Upper lobe of right lung (tissue), 1 donor: ENCODE data around the gene SMIM45. TPM values are rescaled to one million over a fixed set of nuclear protein-coding genes. Genes with fewer than 3 reads are reported as not detected.
A peak's percentile ranks its signal among the peaks of the same experiment; 100 is the strongest.

Experiments used
- ATAC-seq: fragments of 200-7000 bp; cut with Tn5 transposase; one replicate; pipeline ENCODE4 v1.9.1; 2020; ENCODE audit warnings: mild to moderate bottlenecking, moderate library complexity
- DNase-seq: peaks from one replicate; pipeline ENCODE4 v3.0.0-alpha.2; 2020
- H3K27ac ChIP-seq: fragments of 200-600 bp; one replicate; pipeline ENCODE4 v1.8.0; 2022
- H3K27me3 ChIP-seq: fragments of 200-600 bp; one replicate; pipeline ENCODE4 v1.8.0; 2022; ENCODE audit warnings: mild to moderate bottlenecking
- H3K36me3 ChIP-seq: fragments of 200-600 bp; one replicate; pipeline ENCODE4 v1.8.0; 2022
- H3K4me1 ChIP-seq: fragments of 200-600 bp; one replicate; pipeline ENCODE4 v1.8.0; 2022
- H3K4me3 ChIP-seq: fragments of 200-600 bp; one replicate; pipeline ENCODE4 v1.8.0; 2022; ENCODE audit warnings: mild to moderate bottlenecking
- H3K9me3 ChIP-seq: fragments of 200-600 bp; one replicate; pipeline ENCODE4 v1.8.0; 2022
- CTCF ChIP-seq: fragments of 200-600 bp; IDR thresholded peaks from one replicate; pipeline ENCODE4 v1.8.0; 2022; ENCODE audit warnings: antibody characterized with exemption
- intact Hi-C: fragments of 100-400 bp; cut with DNase I; formaldehyde crosslinking; loops from one replicate; pipeline ENCODE4 v1.11.0; 2022
- total RNA-seq: library from RNA; stranded (reverse); fragmentation: NEBNext Ultra II Directional; extraction: Animal tissue kit (Norgen Biotek cat#: 25700); gene quantifications from one replicate; pipeline ENCODE4 v1.2.1, GENCODE V29; 2021
- donor health status: DM: no; HTN: yes; CAD: no; lungs with severe emphysema.

The SMIM45 gene

GRCh38 chr22:42001706-42002105 is 49.8 kb downstream of the SMIM45 start:
- intact Hi-C loops, result no loop called here
- ATAC-seq, result no peak

GRCh38 chr22:42007922-42008321 is 56.0 kb downstream of the SMIM45 start:
- H3K27ac ChIP-seq, result no peak overlapping the region
- ATAC-seq (no peak), DNase-seq (no peak)
- intact Hi-C loops, result no loop called here
- no peaks in the 10 kb centered on the region for H3K4me1 ChIP-seq
- no peaks in the 10 kb centered on the region for H3K36me3 ChIP-seq
- H3K9me3 ChIP-seq, result peaks cover 24% of the 10 kb centered on the region
- H3K27me3 ChIP-seq, result no peaks in the 10 kb centered on the region
- no peak overlapping the region for H3K4me3 ChIP-seq
- no peak for TF ChIP-seq CTCF

More at GRCh38 chr22:42001706-42002105, 49.8 kb downstream of the SMIM45 start:
- no peak for TF ChIP-seq CTCF
- Histone ChIP-seq H3K9me3 (peaks cover 6% of the 10 kb centered on the region), H3K27ac (no peak overlapping the region), H3K4me3 (no peak overlapping the region), H3K4me1 (no peaks in the 10 kb centered on the region), H3K36me3 (no peaks in the 10 kb centered on the region), H3K27me3 (no peaks in the 10 kb centered on the region)
- DNase-seq, result peak; percentile 51

Other genes with a start within 250 kb of the SMIM45 start
- 7.3 TPM for gene CCDC134, start 151.5 kb upstream of the SMIM45 start, total RNA-seq
- 156 TPM for gene SREBF2, start 119.0 kb upstream of the SMIM45 start, total RNA-seq
- not detected for gene SHISA8, start 37.1 kb upstream of the SMIM45 start, total RNA-seq
- gene TNFRSF13C, start 25.3 kb upstream of the SMIM45 start, total RNA-seq, result 0.23 TPM
- 1.3 TPM for gene CENPM, start 5.0 kb upstream of the SMIM45 start, total RNA-seq
- 3.2 TPM for gene SEPTIN3, start 17.3 kb downstream of the SMIM45 start, total RNA-seq
- gene WBP2NL, start 46.6 kb downstream of the SMIM45 start, total RNA-seq, result 1.3 TPM
- gene NAGA, start 118.7 kb downstream of the SMIM45 start, total RNA-seq, result 28.6 TPM
- 15.4 TPM for gene PHETA2, start 122.1 kb downstream of the SMIM45 start, total RNA-seq
- gene SMDT1, start 127.5 kb downstream of the SMIM45 start, total RNA-seq, result 113 TPM
- gene NDUFA6, start 138.6 kb downstream of the SMIM45 start, total RNA-seq, result 46.2 TPM
- gene CYP2D6, start 178.7 kb downstream of the SMIM45 start, total RNA-seq, result 1.0 TPM